ENCODE measurements around the gene OSBPL9.

- TF ChIP-seq CTCF (IDR thresholded peaks at IDR 0.05 in 4 of 5, conservative IDR thresholded peaks at IDR 0.05 in 1 of 5) (no peak), POLR2A (IDR thresholded peaks at IDR 0.05) (no peak)
These were observed 177.4 kb downstream of the OSBPL9 start for GRCh38 chr1:51794260-51794659.
